Epithelial cell of umbilical artery (primary cell): Measurements from ENCODE around the gene LRRK2. TPM values are rescaled to one million over a fixed set of nuclear protein-coding genes. Genes with fewer than 3 reads are reported as not detected.

Source experiments
- total RNA-seq: library from RNA; depleted of rRNA; stranded (reverse); fragments of >200 nt; gene quantifications from 2 replicates; pipeline ENCODE4 v1.2.3, GENCODE V29; 2014

The LRRK2 gene
- 0.65 and 3.8 TPM in 2 replicates for total RNA-seq

DNA sequence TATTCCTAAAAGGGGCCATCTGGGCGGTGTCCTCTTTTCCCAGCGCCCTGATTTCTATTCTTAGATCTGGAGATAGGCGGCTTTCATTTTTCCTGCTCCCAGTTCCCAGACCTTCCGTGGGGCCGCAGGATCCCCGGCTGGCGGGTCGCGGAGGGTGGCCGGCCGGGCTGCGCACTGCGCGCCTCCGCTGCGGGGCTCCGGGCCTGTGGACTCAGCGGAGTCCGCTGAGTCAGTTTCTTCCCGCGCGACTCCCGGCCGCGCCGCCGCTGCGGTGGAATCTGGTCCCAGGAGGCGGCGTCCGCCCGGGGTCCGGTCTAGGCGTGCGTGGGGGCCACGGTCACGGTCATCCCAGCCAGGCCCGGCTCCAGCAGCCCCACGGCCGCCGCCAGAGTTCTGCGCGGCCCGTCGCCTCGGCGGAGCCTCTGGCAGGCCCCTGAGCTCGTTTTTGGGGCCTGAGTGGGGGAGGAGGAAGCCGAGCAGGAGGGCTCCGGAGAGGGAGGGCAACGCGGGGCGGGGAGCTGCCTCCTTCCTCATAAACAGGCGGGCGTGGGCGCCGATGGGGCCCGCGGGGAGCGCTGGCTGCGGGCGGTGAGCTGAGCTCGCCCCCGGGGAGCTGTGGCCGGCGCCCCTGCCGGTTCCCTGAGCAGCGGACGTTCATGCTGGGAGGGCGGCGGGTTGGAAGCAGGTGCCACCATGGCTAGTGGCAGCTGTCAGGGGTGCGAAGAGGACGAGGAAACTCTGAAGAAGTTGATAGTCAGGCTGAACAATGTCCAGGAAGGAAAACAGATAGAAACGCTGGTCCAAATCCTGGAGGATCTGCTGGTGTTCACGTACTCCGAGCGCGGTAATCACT, at the start of gene LRRK2:
LRRK2 (plus strand) TSS at position 559 of the 853 bp plus-strand sequence; CDS start at position 694, 135 bp downstream.

Other genes with a start within 250 kb of the LRRK2 start
- 3.9 and 5.3 TPM in 2 replicates for gene SLC2A13, start 118.9 kb upstream of the LRRK2 start, total RNA-seq